Measurements from ENCODE around the gene LUC7L. TPM values are rescaled to one million over a fixed set of nuclear protein-coding genes. Genes with fewer than 3 reads are reported as not detected.
"Not testable (repeated sequence)": the region's sequence is repeated elsewhere in the genome, so short reads cannot be mapped to it uniquely, and the experiment has no call there.

Gene LUC7L
- total RNA-seq, 1 experiment from 2014 or later: 79.3 TPM

DNA sequence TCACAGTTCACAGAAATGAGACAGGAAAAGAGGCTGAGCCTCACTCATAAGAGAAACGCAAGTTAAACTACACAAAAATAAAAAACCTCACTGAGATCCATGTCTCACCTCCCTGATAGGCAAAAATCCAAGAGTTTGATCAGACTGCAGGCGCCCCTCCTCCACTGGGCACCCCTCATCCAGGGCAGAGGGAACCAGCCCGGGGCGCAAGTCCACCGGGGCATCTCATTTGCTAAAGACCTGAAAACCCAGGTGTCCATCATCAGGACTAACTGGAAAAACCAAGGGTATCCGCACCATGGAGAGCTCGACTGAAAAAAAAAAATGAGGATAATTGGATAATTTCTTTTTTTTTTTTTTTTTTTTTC, 74.2 kb downstream of the LUC7L start:
- H3K4me1 Mint-ChIP-seq (ENCODE audit: low read depth, unreplicated experiment): no peaks in the 10 kb centered on the region
- DNase-seq: no peak
- peak overlapping the region; percentile 12 for H3K27ac Mint-ChIP-seq (ENCODE audit: unreplicated experiment)
- H3K4me3 Mint-ChIP-seq (ENCODE audit: low read depth, unreplicated experiment): peak overlapping the region; percentile 72
- peaks cover 73% of the 10 kb centered on the region for H3K27me3 Mint-ChIP-seq (ENCODE audit: unreplicated experiment)
- TF ChIP-seq, protein P1, sequence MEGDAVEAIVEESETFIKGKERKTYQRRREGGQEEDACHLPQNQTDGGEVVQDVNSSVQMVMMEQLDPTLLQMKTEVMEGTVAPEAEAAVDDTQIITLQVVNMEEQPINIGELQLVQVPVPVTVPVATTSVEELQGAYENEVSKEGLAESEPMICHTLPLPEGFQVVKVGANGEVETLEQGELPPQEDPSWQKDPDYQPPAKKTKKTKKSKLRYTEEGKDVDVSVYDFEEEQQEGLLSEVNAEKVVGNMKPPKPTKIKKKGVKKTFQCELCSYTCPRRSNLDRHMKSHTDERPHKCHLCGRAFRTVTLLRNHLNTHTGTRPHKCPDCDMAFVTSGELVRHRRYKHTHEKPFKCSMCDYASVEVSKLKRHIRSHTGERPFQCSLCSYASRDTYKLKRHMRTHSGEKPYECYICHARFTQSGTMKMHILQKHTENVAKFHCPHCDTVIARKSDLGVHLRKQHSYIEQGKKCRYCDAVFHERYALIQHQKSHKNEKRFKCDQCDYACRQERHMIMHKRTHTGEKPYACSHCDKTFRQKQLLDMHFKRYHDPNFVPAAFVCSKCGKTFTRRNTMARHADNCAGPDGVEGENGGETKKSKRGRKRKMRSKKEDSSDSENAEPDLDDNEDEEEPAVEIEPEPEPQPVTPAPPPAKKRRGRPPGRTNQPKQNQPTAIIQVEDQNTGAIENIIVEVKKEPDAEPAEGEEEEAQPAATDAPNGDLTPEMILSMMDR (IDR thresholded peaks at IDR 0.05; ENCODE audit: unreplicated experiment): no peak
- CTCF ChIA-PET: no interaction called here
- intact Hi-C loops (cut with micrococcal nuclease; ENCODE audit: unreplicated experiment): no loop called here
- H3K9me3 Mint-ChIP-seq (ENCODE audit: low read depth, unreplicated experiment): no peaks in the 10 kb centered on the region
- peaks cover 9% of the 10 kb centered on the region for H3K36me3 Mint-ChIP-seq (ENCODE audit: insufficient read depth, unreplicated experiment)
- no TSS peak for BruUV-seq (replicated peaks)

- Mint-ChIP-seq H3K4me1 (ENCODE audit: low read depth, unreplicated experiment) (no peaks in the 10 kb centered on the region), H3K27me3 (ENCODE audit: unreplicated experiment) (peaks cover 73% of the 10 kb centered on the region), H3K9me3 (ENCODE audit: low read depth, unreplicated experiment) (no peaks in the 10 kb centered on the region), H3K4me3 (ENCODE audit: low read depth, unreplicated experiment) (peak overlapping the region; percentile 72), H3K27ac (ENCODE audit: unreplicated experiment) (peak overlapping the region; percentile 12), H3K36me3 (ENCODE audit: insufficient read depth, unreplicated experiment) (peaks cover 9% of the 10 kb centered on the region)
- intact Hi-C loops (cut with micrococcal nuclease; ENCODE audit: unreplicated experiment): no loop called here
- CTCF ChIA-PET: no interaction called here
- no peak for DNase-seq
- no TSS peak for BruUV-seq (replicated peaks)
- TF ChIP-seq, protein P1 (IDR thresholded peaks at IDR 0.05; ENCODE audit: unreplicated experiment): no peak
Measured at GRCh38 chr16:154217-155030, 74.8 kb downstream of the LUC7L start.

- H3K9me3 Mint-ChIP-seq (ENCODE audit: low read depth, unreplicated experiment); DNase-seq; BruUV-seq (replicated peaks); intact Hi-C loops (cut with micrococcal nuclease; ENCODE audit: unreplicated experiment); H3K4me1 Mint-ChIP-seq (ENCODE audit: low read depth, unreplicated experiment); H3K27ac Mint-ChIP-seq (ENCODE audit: unreplicated experiment); H3K36me3 Mint-ChIP-seq (ENCODE audit: insufficient read depth, unreplicated experiment); CTCF ChIA-PET: not testable (repeated sequence)
- Mint-ChIP-seq H3K4me3 (ENCODE audit: low read depth, unreplicated experiment) (peak overlapping the region; percentile 72), H3K27me3 (ENCODE audit: unreplicated experiment) (peaks cover 73% of the 10 kb centered on the region)
Measured at GRCh38 chr16:153550-154216, 75.6 kb downstream of the LUC7L start.

GRCh38 chr16:153129-153521, 76.1 kb downstream of the LUC7L start:
- H3K4me3 Mint-ChIP-seq (ENCODE audit: low read depth, unreplicated experiment); intact Hi-C loops (cut with micrococcal nuclease; ENCODE audit: unreplicated experiment); DNase-seq; H3K27ac Mint-ChIP-seq (ENCODE audit: unreplicated experiment); CTCF ChIA-PET; BruUV-seq (replicated peaks); H3K4me1 Mint-ChIP-seq (ENCODE audit: low read depth, unreplicated experiment); H3K36me3 Mint-ChIP-seq (ENCODE audit: insufficient read depth, unreplicated experiment); H3K9me3 Mint-ChIP-seq (ENCODE audit: low read depth, unreplicated experiment): not testable (repeated sequence)
- H3K27me3 Mint-ChIP-seq (ENCODE audit: unreplicated experiment): peaks cover 73% of the 10 kb centered on the region

DNA sequence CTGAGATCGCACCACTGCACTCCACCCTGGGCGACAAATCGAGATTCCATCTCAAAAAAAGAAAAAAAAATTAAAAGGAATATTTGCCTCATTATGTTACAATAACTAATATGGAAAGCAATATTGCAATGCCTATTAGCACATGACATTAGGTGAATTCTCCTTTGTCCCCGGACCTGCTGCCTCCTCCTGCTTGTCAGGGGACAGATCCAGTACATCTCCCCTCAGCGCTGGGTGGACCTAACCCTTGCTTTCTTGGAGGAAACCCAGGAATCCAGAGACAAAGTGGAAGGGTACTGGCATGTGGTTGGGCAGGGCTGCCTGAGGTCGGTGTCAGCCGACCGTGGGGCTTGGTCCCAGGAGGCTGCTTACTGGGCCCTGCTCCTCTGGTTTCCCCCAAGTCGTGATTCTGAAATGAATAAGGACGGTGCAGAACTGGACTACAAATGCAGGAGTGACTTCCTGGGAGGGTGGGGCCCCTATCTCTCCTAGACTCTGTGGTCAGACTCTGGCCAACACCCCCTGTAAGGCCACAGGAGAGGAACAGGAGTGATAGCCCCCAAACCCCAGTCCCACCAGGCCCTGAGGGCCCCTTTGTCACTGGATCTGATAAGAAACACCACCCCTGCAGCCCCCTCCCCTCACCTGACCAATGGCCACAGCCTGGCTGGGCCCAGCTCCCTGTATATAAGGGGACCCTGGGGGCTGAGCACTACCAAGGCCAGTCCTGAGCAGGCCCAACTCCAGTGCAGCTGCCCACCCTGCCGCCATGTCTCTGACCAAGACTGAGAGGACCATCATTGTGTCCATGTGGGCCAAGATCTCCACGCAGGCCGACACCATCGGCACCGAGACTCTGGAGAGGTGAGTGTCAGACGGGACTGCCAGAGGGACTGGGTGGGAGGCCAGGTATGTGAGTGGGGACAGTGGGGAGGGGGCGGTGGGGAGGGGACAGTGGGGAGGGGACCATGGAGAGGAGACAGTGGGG, 76.8 kb downstream of the LUC7L start, which contains the start of gene HBZ:
TSS of gene HBZ (plus strand) at position 504 of the 988 bp plus-strand sequence. CDS start at position 770, 266 bp downstream.
- Mint-ChIP-seq H3K27ac (ENCODE audit: unreplicated experiment) (no peak within 1 kb of the TSS), H3K4me3 (ENCODE audit: low read depth, unreplicated experiment) (no peak within 1 kb of the TSS), H3K4me1 (ENCODE audit: low read depth, unreplicated experiment) (no peaks in the 10 kb centered on the region), H3K36me3 (ENCODE audit: insufficient read depth, unreplicated experiment) (peaks cover 9% of the 10 kb centered on the region), H3K27me3 (ENCODE audit: unreplicated experiment) (peaks cover 70% of the 10 kb centered on the region), H3K9me3 (ENCODE audit: low read depth, unreplicated experiment) (no peaks in the 10 kb centered on the region)
- CTCF ChIA-PET: no interaction called here
- TF ChIP-seq, protein P1 (IDR thresholded peaks at IDR 0.05; ENCODE audit: unreplicated experiment): no peak
- BruUV-seq (replicated peaks): no TSS peak
- no peak for DNase-seq
- intact Hi-C loops (cut with micrococcal nuclease; ENCODE audit: unreplicated experiment): no loop called here

Measured in Calu3 (cell line).